ENCODE results near the gene RHCG.
"Not testable (repeated sequence)": the region's sequence is repeated elsewhere in the genome, so short reads cannot be mapped to it uniquely, and the experiment has no call there.

The RHCG gene

DNA sequence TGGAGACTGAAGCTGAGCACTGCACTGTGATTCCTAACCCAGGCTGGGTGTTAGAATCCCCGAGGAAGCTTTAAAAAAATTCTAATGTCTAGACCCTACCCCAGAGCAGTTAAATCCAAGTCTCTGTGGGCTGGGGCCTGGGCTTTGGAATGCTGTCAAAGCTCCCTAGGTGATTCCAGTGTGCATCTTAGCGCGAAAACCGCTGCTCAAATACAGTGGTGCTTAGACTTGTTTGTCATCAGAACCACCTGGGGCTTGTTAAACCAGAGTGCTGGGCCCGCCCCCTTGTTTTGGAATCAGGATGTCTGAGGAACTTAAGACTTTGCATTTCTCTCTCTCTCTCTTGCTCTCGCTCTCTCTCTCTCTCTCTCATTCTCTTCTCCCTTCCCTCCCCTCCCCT, 20.7 kb downstream of the RHCG start:
- no peak for DNase-seq

- DNase-seq: peak; percentile 66
Observed at GRCh38 chr15:89472785-89473256, 23.6 kb downstream of the RHCG start.

GRCh38 chr15:89469426-89470096, 26.8 kb downstream of the RHCG start:
- DNase-seq: no peak

- DNase-seq: not testable (repeated sequence)
Observed at GRCh38 chr15:89468813-89469212, 27.6 kb downstream of the RHCG start.

DNA sequence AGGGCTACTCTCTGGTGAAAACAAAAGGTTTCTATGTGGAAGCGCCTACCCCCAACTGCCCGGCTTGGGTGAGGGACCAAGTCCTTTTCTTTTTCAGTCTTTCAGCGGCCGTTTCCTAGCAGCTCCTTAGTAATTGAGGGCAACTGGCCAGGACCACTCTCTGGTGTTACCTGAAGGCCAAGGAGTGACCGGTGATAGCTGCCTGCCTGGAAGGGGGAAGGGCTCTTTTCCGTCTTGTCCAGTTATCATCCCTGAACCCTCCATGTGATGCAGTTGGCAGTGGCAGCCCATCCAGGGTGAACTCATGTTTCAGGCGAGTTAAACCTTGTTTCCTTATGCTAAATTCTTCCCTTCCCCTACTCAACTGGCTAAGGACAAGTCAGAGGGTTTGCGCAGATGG, 33.3 kb downstream of the RHCG start:
- no peak for DNase-seq

DNA sequence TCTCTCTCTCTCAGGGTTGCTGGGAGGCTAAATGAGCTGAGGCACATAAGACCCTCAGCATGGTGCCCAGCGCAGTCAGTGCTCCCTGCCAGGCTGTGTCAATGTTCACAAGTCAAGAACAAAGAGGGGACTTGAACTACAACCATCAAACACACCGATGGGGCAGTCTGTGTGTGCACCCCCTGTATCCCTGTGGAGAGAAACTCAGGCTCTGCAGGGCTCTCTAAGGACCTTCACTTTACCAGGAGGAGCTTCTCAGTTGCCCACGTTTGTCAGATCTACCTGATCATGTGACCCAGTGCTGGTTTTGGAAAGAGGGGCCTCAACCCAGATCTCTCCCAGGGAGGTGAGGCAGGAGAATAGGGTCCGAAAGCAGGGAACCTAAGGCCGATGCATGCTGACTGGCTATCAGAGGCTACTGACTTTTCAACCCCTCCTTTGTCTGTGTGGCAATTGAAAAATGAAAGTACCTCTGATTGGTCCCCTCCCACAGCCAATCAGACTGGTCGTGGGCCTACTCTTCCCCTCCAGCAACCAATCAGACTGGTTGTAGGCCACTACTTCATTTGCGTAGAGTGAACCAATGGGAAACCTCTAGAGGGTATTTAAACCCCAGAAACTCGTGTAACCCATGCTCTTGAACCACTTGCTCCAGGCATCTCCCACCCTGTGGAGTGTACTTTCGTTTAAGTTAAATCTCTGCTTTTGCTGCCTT, 34.0 kb downstream of the RHCG start:
- DNase-seq: no peak

GRCh38 chr15:89461386-89461785, 35.0 kb downstream of the RHCG start:
- no peak for DNase-seq

- no peak for DNase-seq
Observed at GRCh38 chr15:89460048-89460447, 36.3 kb downstream of the RHCG start.

- DNase-seq: no peak
Observed at GRCh38 chr15:89459271-89460038, 36.9 kb downstream of the RHCG start.

DNA sequence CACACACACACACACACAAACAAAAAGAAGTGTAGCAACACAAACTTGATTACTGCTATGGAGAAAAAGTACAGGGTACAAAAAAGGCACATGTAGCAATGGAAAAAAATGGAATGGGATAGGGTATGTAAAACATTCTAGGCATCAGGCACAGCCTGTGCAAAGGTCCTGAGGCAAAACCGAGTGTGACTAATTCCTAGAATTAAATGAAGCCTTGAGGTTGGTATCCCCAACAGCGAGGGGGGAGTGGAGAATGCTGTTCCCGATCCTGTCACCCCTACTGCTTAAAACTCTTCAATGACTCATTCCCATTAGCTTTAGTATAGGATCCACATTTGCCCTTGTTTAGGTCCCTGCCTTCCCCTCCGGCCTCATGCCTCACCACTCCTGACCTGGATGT, 37.9 kb downstream of the RHCG start:
- no peak for DNase-seq

DNA sequence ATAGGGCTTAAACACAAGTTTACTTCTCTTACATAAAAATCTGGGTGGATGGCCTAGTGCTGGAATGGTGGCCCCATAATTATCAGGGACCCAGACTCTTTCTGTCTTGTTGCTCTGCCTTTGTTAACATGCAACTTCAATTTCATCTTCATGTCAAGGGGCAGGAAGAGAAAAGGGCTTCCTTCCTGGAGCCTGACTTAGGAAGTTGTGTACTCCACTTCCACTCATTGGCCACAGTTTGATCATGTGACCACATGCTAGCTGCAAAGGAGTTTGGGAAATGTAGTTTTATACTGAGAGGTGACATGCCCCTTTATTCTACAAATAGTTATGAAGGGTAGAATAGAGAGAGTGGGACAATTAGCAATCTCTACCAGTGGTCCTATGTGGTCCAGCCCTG, 39.3 kb downstream of the RHCG start:
- no peak for DNase-seq

DNA sequence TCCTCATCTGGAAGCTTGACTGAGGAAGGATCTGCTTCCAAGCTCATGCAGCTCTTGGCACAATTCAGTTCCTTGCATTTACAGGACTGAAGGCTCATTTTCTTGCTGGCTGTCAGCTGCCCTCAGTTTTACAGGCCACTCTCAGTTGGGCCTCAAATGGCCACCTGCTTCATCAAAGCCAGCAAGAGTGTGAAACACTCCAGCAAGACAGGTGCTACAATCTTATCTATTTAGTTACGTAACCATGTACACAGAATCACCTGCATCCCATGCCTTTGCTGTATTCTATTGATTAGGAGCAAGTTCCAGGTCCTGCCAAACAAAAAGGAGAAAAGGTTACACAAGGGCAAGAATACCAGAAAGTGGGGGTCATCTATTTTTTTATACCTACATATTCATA, 40.8 kb downstream of the RHCG start:
- DNase-seq: no peak

- no peak for DNase-seq
Observed at GRCh38 chr15:89452330-89452836, 44.0 kb downstream of the RHCG start.

DNA sequence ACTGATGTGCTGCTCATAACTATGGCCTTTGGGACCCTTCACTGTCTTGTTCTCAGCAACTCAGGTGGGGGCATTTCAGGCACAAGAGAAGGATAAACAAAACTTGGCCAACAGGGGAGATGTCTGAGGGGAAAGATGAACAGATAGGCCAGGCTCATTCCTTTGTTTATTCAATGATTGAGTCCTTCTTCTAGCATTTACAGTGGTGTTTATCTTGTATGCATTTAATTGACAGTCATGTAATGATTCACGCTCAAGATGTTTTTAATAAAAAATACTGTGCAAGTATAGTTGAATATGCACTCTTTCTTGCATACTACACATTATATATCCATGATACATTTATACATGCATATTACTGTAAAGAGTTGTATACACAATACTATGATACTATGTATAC, 44.5 kb downstream of the RHCG start:
- DNase-seq: no peak

DNA sequence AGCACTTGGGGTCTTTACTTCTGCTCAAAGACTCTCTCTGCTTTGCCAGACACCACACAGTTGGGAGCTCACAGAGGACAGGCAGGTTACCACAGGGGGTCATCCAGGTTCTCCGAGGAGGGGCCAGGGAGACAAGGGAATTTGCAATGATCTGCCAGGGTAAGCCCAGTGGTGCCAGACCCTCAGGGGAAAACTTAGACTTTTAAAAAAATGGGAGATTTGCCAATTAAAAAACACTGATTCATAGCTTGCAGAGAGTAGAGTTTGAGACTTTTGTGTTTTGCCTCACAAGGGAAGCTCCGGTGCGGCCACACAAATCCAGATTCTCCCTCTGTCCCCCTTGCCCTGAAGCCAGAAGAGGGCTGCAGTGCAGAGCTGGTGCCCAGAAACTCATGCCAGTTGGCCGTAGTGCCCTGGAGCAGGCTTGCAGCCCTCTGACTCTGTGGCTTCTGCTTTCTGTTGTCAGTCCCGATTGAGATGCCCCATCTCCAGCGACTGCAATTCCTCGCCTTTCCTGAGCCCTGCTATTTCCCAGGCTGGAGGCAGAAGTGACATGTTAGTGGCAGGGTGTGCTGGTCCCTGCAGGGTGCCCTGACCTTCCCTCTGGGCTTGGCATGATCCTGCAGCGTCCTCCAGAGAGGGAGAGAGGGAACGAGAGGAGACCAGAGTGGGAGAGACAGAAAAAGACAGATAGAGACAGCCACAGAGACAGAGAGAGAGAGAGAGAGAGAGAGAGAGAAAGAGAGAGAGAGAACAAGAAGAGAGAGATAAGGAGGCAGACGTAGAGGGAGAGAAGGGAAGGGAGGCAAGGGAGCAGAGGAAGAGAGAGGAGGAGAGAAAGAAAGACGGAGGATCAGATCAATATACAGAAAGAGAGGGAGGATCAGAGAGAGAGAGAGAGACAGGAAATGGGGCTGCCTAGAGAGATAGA, 46.0 kb downstream of the RHCG start:
- no peak for DNase-seq

DNA sequence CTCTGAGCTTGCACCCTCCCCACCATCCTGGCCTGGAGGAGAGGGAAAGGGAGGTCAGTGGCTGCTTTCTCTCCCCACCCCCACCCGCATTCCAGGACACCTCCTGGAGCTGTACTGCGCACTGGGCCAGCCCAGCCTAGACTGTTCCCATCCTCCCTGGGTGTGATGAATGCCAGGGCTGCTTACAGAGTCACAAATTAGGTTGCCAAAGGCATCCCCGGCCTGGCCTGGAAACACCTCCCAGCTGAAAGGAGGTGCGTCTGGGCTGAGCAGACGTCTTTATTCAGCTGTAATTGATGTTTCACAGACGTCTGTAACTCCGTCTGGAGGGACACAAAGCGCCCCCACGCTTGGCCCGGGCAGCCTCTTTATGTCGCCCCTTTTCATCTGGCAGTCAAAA, 47.6 kb downstream of the RHCG start:
- DNase-seq: no peak

DNA sequence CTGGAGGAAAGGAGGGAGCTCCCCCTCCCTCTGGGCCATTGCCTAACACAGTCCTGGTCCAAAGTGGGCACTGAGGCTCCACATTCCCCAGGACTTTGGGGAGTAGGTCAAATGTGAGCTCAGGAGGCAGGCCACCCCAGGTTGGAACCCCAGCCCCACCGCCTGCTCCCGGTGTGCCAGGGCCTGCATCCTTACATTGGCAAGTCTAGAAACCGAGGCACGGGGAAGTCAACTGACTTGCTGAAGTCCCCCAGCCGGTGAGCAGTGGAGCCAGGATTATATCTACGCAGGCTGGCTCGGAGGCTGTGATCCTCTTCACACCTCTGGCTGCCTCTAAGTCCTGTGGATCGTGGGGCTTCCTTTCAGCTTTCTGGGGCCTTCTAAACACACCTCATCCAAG, 48.7 kb downstream of the RHCG start:
- DNase-seq: no peak

DNA sequence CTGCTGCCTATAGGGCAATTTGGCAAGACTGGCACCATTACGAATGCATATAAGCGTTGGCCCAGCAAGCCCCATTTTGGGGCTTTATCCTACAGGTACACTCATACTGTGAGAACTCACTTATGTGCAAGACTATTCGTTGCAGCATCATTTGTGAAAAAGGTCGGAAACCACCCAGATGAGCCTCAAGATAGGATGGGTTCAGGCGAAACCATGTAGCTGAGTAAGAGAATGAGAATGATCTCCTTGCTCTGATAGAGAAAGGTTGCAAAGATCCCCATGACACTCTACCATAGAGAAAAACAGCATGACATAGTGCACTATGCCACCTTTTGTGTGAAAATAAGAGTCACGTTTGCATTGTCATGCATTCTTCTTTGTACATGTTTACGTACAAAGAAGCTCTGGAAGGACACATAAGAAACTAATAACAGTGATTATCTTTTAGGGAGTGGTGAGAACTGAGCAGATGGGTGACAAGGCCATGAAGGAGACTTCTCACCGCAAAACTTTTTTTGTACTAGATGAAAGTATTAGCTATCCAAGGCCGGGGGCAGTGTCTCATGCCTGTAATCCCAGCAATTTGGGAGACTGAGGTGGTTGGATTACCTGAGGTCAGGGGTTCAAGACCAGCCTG, 50.0 kb downstream of the RHCG start:
- no peak for DNase-seq

DNA sequence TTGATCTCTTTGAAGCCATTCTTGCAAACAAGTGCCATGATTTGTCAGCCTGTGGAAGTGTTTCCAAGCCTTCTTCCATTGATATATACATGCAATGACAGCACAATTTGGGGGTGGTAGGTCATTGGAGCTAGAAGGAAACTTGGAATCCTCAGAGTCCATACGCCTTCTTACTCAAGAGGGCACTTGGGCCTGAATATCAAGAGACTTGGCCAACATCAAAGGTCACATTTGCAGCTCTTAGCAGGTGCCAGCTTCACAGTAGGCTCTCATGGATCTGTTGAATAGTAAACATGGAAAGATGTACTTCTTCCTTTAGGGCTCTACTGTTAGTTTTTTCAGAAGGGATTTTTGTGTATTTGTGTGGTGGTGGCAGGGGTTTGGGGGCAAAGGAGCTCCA, 50.9 kb downstream of the RHCG start:
- no peak for DNase-seq

DNA sequence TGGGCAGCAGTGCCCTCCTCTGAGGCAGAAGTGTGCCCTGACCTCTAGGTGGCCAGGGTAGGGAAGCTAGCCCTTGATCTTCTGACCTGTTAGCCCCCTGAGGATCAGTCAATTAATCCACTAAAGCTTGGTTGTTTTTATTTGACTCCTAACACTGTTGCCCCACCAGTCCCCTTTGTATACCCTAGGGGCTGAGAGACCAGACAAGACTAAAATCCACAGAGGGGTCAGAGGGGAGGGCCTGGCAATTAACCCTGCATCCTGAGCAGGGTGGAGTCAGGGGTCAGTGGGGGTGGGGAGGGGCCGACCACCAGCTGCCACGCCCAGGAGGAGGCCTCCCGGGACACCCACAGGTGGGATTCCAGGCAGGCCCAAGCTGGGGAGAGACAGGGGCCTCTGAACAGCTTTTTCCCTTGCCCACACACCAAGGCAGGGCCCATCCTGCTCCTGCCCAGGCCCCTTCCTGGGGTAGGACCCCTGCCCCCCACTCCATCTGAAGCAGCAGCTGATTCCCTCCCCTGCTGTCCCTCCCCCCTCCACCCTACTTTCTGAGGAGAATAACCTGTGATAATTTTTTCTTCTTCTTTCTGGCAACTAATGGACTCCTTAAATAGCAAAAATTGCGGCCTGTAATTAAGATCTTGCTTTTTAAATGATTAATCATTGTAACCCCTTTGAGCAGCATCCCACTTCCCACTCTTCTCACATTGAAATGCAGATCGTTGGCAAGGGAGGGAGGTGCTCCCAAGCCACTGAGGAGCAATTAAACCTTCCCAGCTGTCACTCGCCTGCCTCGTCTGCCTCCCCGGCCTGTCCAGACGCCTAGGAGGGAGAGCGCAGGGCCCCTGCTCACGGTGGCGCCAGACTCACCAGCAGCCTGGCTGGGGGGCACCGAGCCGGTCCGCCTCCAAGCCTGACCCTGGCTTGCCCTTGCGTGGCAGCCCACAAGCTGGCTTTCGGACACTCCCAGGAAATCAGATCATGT, 51.9 kb downstream of the RHCG start:
- DNase-seq: no peak

DNA sequence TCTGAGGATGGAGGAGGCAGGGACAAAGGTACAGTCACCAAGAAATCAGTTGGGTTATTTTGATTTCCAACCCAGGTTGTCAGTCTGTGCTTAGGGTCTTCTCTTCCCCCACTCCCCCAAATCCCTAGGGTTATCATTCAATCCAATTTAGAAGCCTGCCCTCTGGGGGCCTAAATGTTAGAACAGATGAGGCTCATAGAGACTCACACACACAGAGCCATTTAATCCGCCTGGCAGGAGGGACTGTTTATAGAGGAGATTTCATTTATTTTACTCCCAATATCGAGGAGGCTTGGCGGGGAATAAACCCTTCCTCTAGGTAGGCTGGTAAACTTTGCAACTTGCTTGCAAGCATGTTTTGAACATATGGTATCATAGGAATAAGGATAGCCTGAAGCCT, 52.8 kb downstream of the RHCG start:
- DNase-seq: no peak
